Suppressor macrophage treated with lipopolysaccharide for 4 hours (primary cell): ENCODE results near the gene ADAMTS18.
A peak's percentile ranks its signal among the peaks of the same experiment; 100 is the strongest.

Source experiments
- DNase-seq: peaks from one replicate; pipeline ENCODE4 v3.0.0-alpha.2; 2020

The ADAMTS18 gene

GRCh38 chr16:77393955-77394354, 40.9 kb downstream of the ADAMTS18 start:
- no peak for DNase-seq

GRCh38 chr16:77387815-77388209, 47.0 kb downstream of the ADAMTS18 start:
- DNase-seq: no peak

GRCh38 chr16:77386831-77387814, 47.7 kb downstream of the ADAMTS18 start:
- DNase-seq: no peak

DNA sequence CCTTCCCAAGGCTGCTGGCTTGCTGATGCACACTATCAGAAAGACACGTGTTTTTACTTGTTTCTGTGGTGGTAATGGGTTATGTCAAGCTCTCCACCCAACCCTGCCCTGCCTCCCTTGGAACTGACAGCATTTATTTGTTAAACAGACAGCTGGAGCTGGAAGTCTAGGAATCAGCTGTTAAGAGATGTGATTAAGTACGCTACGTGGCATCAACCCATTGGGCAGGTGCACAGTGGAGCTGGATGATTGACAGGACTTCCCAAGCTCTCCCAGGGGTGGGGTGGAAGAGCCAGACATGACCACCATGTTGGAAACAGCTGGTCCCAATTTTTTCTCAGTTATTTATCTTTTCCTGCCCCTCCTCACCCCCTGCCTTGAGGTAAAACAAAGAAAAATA, 49.4 kb downstream of the ADAMTS18 start:
- no peak for DNase-seq

DNA sequence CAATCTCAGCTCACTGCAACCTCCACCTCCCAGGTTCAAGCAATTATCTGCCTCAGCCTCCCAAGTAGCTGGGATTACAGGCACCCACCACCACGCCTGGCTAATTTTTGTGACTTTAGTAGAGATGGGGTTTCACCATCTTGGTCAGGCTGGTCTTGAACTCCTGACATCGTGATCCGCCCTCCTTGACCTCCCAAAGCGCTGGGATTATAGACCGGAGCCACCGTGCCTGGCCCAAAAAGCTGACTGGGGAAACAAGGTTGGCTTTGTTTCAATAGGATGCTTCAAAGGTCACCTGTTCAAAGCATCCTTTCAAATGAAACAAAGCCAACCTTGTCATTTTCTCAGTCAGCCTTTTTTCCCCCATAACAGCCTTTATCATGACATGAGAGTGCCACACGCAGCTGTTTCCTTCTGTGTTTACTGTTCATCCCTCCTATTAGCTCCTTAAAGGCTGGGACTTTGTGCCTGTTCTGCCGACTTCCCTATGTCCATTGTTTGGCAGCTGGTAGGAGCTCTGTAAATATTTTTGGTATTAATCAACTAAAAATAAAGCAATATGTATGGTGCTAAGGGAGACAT, 51.1 kb downstream of the ADAMTS18 start:
- DNase-seq: no peak

- peak; percentile 12 for DNase-seq
Observed at GRCh38 chr16:77376358-77376757, 58.5 kb downstream of the ADAMTS18 start.

DNA sequence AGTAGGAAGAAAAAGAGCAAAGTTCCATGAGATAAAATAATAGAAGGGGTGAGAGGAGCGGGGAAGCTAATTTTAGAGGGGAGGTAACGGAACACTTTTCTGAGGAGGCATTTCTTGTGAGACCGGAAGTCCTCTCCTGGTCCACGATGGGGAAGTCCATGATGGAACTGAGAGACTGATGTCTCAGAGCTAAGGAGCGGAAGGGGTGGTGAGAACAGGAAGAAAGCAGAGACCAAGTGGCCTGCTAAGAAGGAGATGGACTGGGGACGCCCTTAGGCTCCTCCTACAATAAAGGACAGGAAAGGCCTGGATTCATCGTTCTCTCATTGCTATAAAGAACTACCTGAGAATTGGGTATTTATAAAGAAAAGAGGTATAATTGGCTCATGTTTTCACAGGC, 59.4 kb downstream of the ADAMTS18 start:
- DNase-seq: no peak

DNA sequence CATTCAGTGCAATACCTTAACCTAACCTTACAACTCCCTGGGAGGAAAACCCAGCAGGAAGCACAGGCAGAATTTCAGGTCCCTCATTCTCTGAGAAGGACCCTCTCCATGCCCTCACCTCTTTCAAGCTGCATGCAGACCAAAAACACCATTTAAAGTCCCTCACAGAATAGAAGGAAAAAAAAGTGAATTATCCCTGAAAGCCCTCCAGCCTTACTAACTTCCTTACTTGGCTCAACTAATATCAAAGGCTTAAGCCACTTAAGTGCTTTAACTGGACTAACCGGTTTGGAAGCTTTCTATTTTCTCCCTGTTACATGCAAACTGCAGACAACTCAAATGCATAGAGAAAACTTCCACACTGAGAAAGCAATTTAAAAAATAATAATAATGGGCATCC, 60.5 kb downstream of the ADAMTS18 start:
- DNase-seq: no peak

DNA sequence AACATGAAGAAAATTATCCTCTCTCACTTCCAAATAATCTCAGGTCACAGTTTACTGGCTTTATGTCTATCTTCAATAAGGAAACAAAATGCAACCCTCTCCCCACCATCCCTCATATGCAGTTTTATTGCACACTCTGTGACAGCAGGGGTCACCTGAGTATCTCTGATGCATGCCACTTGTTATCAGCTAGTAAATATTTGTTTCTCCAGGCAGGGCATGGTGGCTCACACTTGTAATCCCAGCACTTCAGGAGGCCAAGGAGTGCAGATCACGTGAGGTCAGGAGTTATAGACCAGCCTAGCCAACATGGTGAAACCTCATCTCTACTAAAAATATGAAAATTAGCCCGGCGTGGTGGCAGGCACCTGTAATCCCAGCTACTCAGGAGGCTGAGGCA, 61.1 kb downstream of the ADAMTS18 start:
- DNase-seq: no peak

DNA sequence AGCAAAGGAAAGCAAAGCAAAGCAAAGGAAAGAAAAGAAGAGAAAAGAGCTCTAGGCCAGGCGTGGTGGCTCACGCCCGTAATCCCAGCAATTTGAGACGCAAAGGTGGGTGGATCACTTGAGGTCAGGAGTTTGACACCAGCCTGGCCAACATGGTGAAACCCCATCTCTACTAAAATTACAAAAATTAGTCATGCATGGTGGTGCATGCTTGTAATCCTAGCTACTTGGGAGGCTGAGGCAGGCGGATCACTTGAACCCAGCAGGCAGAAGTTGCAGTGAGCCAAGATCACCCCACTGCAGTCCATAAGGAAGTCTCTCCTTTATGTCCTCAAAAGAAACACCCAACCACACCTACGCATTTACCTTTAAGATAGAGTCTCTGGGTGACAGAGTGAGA, 70.1 kb downstream of the ADAMTS18 start:
- no peak for DNase-seq

DNA sequence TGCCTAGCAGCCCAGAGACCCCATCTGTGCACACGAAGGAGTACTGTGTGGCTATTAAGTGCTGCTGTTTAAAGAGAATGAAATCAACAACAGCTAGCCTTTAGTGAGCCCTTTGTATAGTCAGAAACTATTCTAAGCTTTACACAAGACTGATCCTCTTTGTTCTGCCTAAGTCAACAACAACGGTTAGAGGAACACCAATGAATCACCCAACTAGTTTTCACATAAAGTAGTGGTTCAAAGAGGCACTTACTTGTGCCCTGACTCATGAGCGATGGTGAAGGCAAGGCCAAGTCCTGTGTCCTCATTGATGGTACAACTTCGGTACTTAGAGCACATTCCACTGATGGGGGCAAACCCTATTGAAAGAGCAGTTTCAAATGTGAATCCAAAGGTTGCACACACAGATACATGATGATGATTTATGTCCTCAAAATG, 75.8 kb downstream of the ADAMTS18 start:
- DNase-seq: no peak

DNA sequence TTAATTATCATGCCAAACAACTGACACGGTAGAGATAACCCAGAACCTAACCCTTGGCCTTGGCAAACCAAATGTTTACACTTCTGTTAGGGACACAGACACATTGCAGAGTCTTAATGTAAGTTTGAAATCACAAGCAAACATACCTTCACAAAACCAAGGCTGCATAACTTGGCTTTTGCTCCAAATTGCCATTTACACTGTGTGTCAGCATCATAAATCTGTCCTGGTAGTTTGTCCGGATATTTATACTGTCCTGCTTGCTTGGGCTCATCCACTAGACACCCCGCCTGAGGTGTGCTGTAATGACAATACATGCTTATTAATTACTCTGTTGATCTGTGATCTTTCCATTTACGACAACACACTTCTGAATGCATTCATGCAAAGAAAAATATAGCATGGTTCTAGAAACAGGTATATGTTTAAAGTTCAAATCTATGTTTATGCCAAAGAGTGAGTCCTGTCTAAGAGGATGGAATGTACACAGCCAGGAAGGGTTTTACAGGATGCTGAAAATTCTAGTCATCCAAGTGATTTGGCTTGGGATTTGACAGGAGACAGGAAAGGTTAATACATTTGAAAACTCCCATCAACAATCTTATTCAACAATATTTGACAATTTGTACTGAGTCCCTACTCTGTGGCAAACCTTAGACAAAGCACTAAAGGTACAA, 81.1 kb downstream of the ADAMTS18 start:
- DNase-seq: no peak

- DNase-seq: no peak
Observed at GRCh38 chr16:77344341-77344740, 90.5 kb downstream of the ADAMTS18 start.

- no peak for DNase-seq
Observed at GRCh38 chr16:77336637-77337036, 98.2 kb downstream of the ADAMTS18 start.

DNA sequence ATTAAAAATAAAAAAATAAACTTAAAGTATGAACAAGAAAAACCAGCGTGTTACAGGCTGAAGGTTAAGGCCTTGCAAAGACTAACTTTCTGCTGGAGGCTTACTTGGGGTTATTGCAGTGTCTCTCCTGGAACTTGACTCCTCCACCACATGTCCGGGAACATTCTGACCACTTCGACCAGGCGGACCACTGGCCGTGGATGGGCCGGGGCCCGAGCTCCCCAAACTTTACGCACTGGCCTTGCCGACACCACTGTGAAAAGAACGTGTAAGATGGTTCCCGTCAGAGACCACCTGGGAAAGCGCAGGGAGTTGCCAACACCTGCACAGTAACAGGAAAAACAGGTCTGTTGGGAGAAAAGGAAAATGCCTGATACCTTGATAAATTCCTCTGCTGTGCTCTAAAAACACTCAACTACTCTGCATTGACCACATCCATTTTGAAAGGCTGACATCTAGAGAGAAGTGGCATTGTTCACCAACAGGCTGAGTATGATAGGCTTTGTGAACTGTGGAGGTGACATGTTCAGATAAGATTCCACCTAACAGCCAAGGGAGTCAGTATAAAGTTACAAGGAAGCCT, 99.1 kb downstream of the ADAMTS18 start:
- DNase-seq: no peak

- no peak for DNase-seq
Observed at GRCh38 chr16:77332792-77333191, 102.0 kb downstream of the ADAMTS18 start.

GRCh38 chr16:77331802-77332586, 102.8 kb downstream of the ADAMTS18 start:
- DNase-seq: no peak

DNA sequence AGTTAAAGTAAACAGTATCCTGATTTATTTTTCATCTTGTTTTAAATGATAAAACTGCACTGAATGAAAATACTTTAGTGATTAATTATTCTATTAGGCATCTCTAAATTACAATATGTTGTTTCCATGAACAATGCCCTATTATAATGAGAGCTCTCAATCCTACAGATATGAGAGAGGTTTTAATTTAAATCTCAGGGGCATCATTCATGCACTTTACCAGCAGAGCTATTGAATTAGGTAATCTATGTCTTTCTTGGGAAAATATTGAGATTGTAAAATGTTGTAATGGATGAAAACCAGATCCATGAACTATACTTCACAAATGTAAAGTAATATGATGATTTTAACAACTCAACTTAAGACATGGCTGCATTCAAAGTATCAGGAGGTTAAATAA, 103.8 kb downstream of the ADAMTS18 start:
- no peak for DNase-seq

- no peak for DNase-seq
Observed at GRCh38 chr16:77330332-77331042, 104.3 kb downstream of the ADAMTS18 start.

DNA sequence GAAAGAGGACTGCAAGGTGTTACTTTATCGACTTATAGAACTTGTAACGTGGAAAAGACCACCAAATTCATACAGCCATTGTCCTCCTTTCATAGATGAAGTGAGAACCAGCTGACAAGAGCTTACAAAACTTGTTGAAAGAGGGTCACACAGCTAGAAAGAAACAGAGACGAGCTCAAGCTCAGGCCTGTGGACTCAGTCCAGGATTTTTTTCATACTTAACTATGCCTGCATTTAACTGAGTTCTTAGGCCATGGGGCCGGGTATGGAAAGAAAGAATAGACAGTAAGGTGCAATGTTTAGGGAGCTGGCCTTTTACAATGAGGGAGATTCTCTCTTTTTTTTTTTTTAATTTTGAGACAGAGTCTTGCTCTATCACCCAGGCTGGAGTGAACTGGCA, 106.1 kb downstream of the ADAMTS18 start:
- DNase-seq: no peak

DNA sequence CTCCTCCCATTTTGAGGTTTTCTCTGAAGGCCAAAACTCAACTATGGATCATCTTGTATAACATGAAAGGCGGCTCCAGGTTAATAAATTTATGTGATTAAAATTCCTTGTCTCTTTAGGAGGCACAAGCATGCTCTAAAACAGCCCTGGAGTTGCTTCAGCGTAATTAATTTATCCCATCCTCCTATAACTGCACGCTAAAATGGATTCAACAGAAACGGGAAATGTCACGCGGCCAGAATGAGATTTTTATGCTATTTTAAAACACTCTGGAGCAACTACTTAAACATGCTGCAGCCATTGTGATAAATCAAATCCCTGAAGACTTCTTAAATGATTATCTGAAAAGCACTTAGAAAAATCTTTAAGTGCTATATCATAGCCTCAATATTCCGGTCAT, 106.6 kb downstream of the ADAMTS18 start:
- no peak for DNase-seq

DNA sequence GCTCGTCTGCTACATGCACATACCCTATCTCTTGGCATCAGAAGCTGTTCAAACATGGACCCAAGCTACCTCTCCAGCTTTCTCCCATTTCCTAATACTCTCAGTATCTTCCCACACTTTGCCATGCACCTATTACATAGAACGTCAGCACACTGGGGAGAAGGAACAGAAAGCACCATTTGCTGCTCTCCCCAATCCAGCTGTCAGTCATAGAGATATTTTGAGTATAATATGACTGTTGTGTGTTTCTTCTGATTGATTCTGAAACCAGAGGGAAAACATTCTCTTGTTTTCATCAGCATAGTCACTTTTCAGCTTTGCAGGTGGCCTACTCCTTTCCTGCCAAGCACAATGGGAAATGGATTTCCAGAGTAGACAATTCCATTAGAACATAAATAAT, 107.1 kb downstream of the ADAMTS18 start:
- DNase-seq: no peak
